ENCODE data around the gene HIRA. TPM values are rescaled to one million over a fixed set of nuclear protein-coding genes. Genes with fewer than 3 reads are reported as not detected.
"Not testable (repeated sequence)": the region's sequence is repeated elsewhere in the genome, so short reads cannot be mapped to it uniquely, and the experiment has no call there.

The HIRA gene
- total RNA-seq, 4 donors from 2014 or later: 18.8 to 31.6 (median 24.7) TPM

GRCh38 chr22:19317865-19318264 lies 113.7 kb downstream of the HIRA start:
- H3K27me3 ChIP-seq: no peaks in the 10 kb centered on the region
- no peak for TF ChIP-seq CTCF (IDR thresholded peaks at IDR 0.05)
- no peak for TF ChIP-seq POLR2A (IDR thresholded peaks at IDR 0.05)
- TF ChIP-seq EP300 (IDR thresholded peaks at IDR 0.05): no peak
- no peak for DNase-seq (ENCODE audit: low spot score in 2 of 2)
- peaks cover 0 to 54% (median 12%) of the 10 kb centered on the region in 4 donors for H3K9me3 ChIP-seq
- H3K27ac ChIP-seq: no peak overlapping the region
- H3K4me3 ChIP-seq: no peak overlapping the region
- no peaks in the 10 kb centered on the region for H3K4me1 ChIP-seq
- peaks cover 0 to 6% (median 0%) of the 10 kb centered on the region in 3 donors for H3K36me3 ChIP-seq

GRCh38 chr22:19307872-19308271 lies 123.7 kb downstream of the HIRA start:
- Histone ChIP-seq H3K4me3 (no peak overlapping the region), H3K27ac (no peak overlapping the region), H3K27me3 (no peaks in the 10 kb centered on the region), H3K4me1 (no peaks in the 10 kb centered on the region), H3K36me3 (no peaks in the 10 kb centered on the region), H3K9me3 (no peaks in the 10 kb centered on the region)
- DNase-seq (ENCODE audit: low spot score in 2 of 2): no peak
- 71 to 75% methylated on average over 2 of the region's 2 CpGs for WGBS, 2 donors
- TF ChIP-seq EP300 (IDR thresholded peaks at IDR 0.05) (no peak), POLR2A (IDR thresholded peaks at IDR 0.05) (no peak)

- 86 to 87% methylated on average over 6 of the region's 6 CpGs for WGBS, 2 donors
- not testable (repeated sequence) for DNase-seq (ENCODE audit: low spot score in 2 of 2); H3K27me3 ChIP-seq; H3K36me3 ChIP-seq; H3K9me3 ChIP-seq; H3K4me1 ChIP-seq; H3K27ac ChIP-seq; H3K4me3 ChIP-seq
These were observed 125.0 kb downstream of the HIRA start for GRCh38 chr22:19306535-19306934.

DNA sequence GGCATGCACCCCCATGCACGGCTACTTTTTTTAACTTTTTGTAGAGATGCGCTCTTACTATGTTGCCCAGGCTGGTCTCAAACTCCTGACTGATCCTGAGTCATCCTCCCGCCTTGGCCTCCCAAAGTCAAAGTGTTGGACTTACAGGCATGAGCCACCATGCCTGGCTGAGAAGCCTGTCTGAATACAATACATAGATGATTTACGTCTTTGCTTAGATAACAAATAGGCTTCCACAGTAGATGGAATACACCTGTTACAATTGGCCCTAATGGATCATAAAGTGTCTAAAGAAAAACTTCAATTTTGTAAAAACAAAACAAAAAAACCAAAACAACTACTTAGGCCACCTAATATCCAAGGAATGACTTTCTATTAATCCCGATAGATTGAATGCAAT lies 127.0 kb downstream of the HIRA start:
- 93 to 95% methylated on average over 5 of the region's 5 CpGs for WGBS, 2 donors

GRCh38 chr22:19303785-19304184 lies 127.7 kb downstream of the HIRA start:
- no peak for DNase-seq (ENCODE audit: low spot score in 2 of 2)
- Histone ChIP-seq H3K9me3 (no peaks in the 10 kb centered on the region), H3K4me3 (no peak overlapping the region), H3K4me1 (no peaks in the 10 kb centered on the region), H3K27me3 (no peaks in the 10 kb centered on the region), H3K27ac (no peak overlapping the region), H3K36me3 (no peaks in the 10 kb centered on the region)
- TF ChIP-seq EP300 (IDR thresholded peaks at IDR 0.05) (no peak), POLR2A (IDR thresholded peaks at IDR 0.05) (no peak), CTCF (IDR thresholded peaks at IDR 0.05) (no peak)
- WGBS, 2 donors: 56% methylated on average over 1 of the region's 1 CpG

More for the DNA sequence above, 127.0 kb downstream of the HIRA start:
- no peaks in the 10 kb centered on the region for H3K9me3 ChIP-seq
- no peak overlapping the region for H3K27ac ChIP-seq
- no peaks in the 10 kb centered on the region for H3K4me1 ChIP-seq
- H3K36me3 ChIP-seq: no peaks in the 10 kb centered on the region
- TF ChIP-seq POLR2A (IDR thresholded peaks at IDR 0.05) (no peak), EP300 (IDR thresholded peaks at IDR 0.05) (no peak), CTCF (IDR thresholded peaks at IDR 0.05) (no peak)
- no peak for DNase-seq (ENCODE audit: low spot score in 2 of 2)
- H3K4me3 ChIP-seq: no peak overlapping the region
- H3K27me3 ChIP-seq: no peaks in the 10 kb centered on the region

DNA sequence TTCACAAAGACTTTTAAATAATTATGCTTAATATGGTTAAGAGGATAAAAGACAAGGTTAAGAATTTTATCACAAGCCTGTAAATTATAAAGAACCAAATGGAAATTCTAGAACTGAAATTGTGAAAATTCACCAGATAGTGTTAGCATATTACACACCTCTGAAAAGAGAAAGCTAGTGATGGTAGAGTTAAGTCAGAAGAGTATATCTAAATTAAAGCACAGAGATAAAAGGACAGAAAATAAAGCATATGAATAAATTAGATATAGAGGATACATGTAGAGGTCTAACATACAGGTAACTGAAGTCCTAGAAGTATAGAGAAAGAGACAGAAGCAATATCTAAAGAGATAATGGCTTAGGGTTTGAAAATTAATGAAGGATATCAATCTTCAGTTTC lies 135.8 kb downstream of the HIRA start:
- H3K27ac ChIP-seq: no peak overlapping the region
- no peaks in the 10 kb centered on the region for H3K9me3 ChIP-seq
- H3K4me3 ChIP-seq: no peak overlapping the region
- no peak for DNase-seq (ENCODE audit: low spot score in 2 of 2)
- H3K36me3 ChIP-seq: no peaks in the 10 kb centered on the region
- H3K27me3 ChIP-seq: no peaks in the 10 kb centered on the region
- H3K4me1 ChIP-seq: peaks cover 0 to 13% (median 9%) of the 10 kb centered on the region in 4 donors
- TF ChIP-seq POLR2A (IDR thresholded peaks at IDR 0.05) (no peak), EP300 (IDR thresholded peaks at IDR 0.05) (no peak), CTCF (IDR thresholded peaks at IDR 0.05) (no peak)
